OCI-LY7 (cell line): ENCODE data around the gene AKAP12. TPM values are rescaled to one million over a fixed set of nuclear protein-coding genes. Genes with fewer than 3 reads are reported as not detected.

Experiments used
- BruUV-seq: library from RNA; stranded (reverse); fragments of 400-500 nt; replicated peaks from 2 replicates; lab custom pipeline; 2021; lab: Mats Ljungman, UMichigan
- CTCF ChIA-PET: fragments of 300-600 bp; sonication (Branson Sonifier 250); formaldehyde crosslinking; loops from one replicate; lab custom pipeline; 2022; ENCODE audit warnings: antibody characterized with exemption; ENCODE audit not compliant: unreplicated experiment; lab: Charles Lee
- POLR2A ChIA-PET: fragments of 300-600 bp; sonication (Branson Sonifier 250); formaldehyde crosslinking; loops from one replicate; lab custom pipeline; 2022; ENCODE audit warnings: antibody characterized with exemption; lab: Charles Lee
- DNase-seq: peaks from one replicate; pipeline ENCODE4 v3.0.0-alpha.2; 2015; ENCODE audit warnings: low spot score
- H2AFZ ChIP-seq: fragments of 200-600 bp; sonication (generic), shearing (Covaris generic); 2 replicates; pipeline ENCODE4 v1.6.1; 2014; ENCODE audit warnings: mild to moderate bottlenecking, antibody characterized with exemption, low read length, moderate library complexity
- H3K27ac ChIP-seq: fragments of 200-600 bp; sonication (generic); 2 replicates; pipeline ENCODE4 v1.5.1; 2014; ENCODE audit warnings: mixed run types, low read depth, mild to moderate bottlenecking, moderate library complexity, low read length, inconsistent platforms; ENCODE audit not compliant: poor library complexity, severe bottlenecking
- H3K36me3 ChIP-seq: fragments of 200-600 bp; sonication (generic); 2 replicates; pipeline ENCODE4 v1.6.1; 2014; ENCODE audit warnings: mild to moderate bottlenecking, antibody characterized with exemption, low read length, moderate library complexity, mixed read lengths; ENCODE audit not compliant: insufficient read depth
- H3K4me1 ChIP-seq: fragments of 200-600 bp; sonication (generic); 2 replicates; pipeline ENCODE4 v1.5.1; 2014; ENCODE audit warnings: mild to moderate bottlenecking, low read length; ENCODE audit not compliant: insufficient read depth, poor library complexity, severe bottlenecking
- H3K4me2 ChIP-seq: fragments of 200-600 bp; sonication (generic); 2 replicates; pipeline ENCODE4 v1.6.1; 2014; ENCODE audit warnings: mild to moderate bottlenecking, low read length
- H3K4me3 ChIP-seq: fragments of 200-600 bp; sonication (generic); 2 replicates; pipeline ENCODE4 v1.5.1; 2014; ENCODE audit warnings: mild to moderate bottlenecking, low read depth, low read length; ENCODE audit not compliant: poor library complexity, severe bottlenecking
- H3K79me2 ChIP-seq: fragments of 200-600 bp; sonication (generic); 2 replicates; pipeline ENCODE4 v1.6.1; 2016; ENCODE audit warnings: low read depth, mild to moderate bottlenecking, low read length, moderate library complexity, mixed read lengths; ENCODE audit not compliant: insufficient read depth
- H3K9me2 ChIP-seq: fragments of 200-600 bp; sonication (generic); 2 replicates; pipeline ENCODE4 v1.6.1; 2016; ENCODE audit warnings: mild to moderate bottlenecking, low read length, mixed read lengths; ENCODE audit not compliant: insufficient read depth
- H3K9me3 ChIP-seq: fragments of 200-600 bp; sonication (generic); 2 replicates; pipeline ENCODE4 v1.6.1; 2014; ENCODE audit warnings: mild to moderate bottlenecking, mixed run types, low read length, mixed read lengths
- H4K20me1 ChIP-seq: fragments of 200-600 bp; sonication (generic); 2 replicates; pipeline ENCODE4 v1.6.1; 2014; ENCODE audit warnings: mild to moderate bottlenecking, antibody characterized with exemption, low read length, moderate library complexity, mixed read lengths; ENCODE audit not compliant: insufficient read depth
- CTCF ChIP-seq: fragments of 200-600 bp; sonication (generic); conservative IDR thresholded peaks from 2 replicates; pipeline ENCODE4 v1.5.1; 2014; ENCODE audit warnings: mild to moderate bottlenecking, antibody characterized with exemption, low read length, moderate library complexity, mixed read lengths
- EZH2phosphoT487 ChIP-seq: fragments of 200-600 bp; sonication (generic); IDR thresholded peaks from 2 replicates; pipeline ENCODE4 v1.6.1; 2018; ENCODE audit warnings: low read depth, borderline replicate concordance, mild to moderate bottlenecking, mixed run types, antibody characterized with exemption, low read length, moderate library complexity, mixed read lengths
- intact Hi-C: fragments of 100-400 bp; cut with micrococcal nuclease; formaldehyde crosslinking; loops from one replicate; pipeline ENCODE4 v1.10.0; 2022; ENCODE audit not compliant: unreplicated experiment
- total RNA-seq, 2 experiments: library from RNA; depleted of rRNA in 1 of 2; stranded (reverse); fragments of >200 nt in 1 of 2; shearing (Covaris generic) in 1 of 2; gene quantifications; 2 replicates each; pipeline ENCODE4 v1.2.3, GENCODE V29; 2014 to 2022

The AKAP12 gene
- total RNA-seq, 2 experiments from 2014 or later, result 0.23 TPM; not detected in 1

- intact Hi-C loops, result no loop called here
- BruUV-seq, result no TSS peak
These were observed 8.5 kb downstream of the AKAP12 start for GRCh38 chr6:151248295-151248694.

GRCh38 chr6:151252634-151253033, 12.9 kb downstream of the AKAP12 start:
- TF ChIP-seq CTCF (no peak), EZH2phosphoT487 (no peak)
- H3K4me1 ChIP-seq, result no peaks in the 10 kb centered on the region
- no peak for DNase-seq
- no peaks in the 10 kb centered on the region for H3K79me2 ChIP-seq
- no peaks in the 10 kb centered on the region for H3K9me2 ChIP-seq
- ChIA-PET POLR2A (no interaction called here), CTCF (no interaction called here)
- no peak overlapping the region for H3K4me2 ChIP-seq
- no peak overlapping the region for H3K27ac ChIP-seq
- H3K4me3 ChIP-seq, result no peak overlapping the region
- no peaks in the 10 kb centered on the region for H3K9me3 ChIP-seq
- no peaks in the 10 kb centered on the region for H3K36me3 ChIP-seq
- H2AFZ ChIP-seq, result no peak overlapping the region
- intact Hi-C loops, result no loop called here
- no TSS peak for BruUV-seq
- H4K20me1 ChIP-seq, result no peaks in the 10 kb centered on the region

More at GRCh38 chr6:151248295-151248694, 8.5 kb downstream of the AKAP12 start:
- H3K79me2 ChIP-seq, result no peaks in the 10 kb centered on the region
- no peak overlapping the region for H3K4me2 ChIP-seq
- no peaks in the 10 kb centered on the region for H3K9me2 ChIP-seq
- no peak overlapping the region for H3K27ac ChIP-seq
- no peak overlapping the region for H3K4me3 ChIP-seq
- CTCF ChIA-PET, result no interaction called here
- no peaks in the 10 kb centered on the region for H3K9me3 ChIP-seq
- POLR2A ChIA-PET, result interaction anchor here (0.5 kb wide), 1 partner anchor 49 kb away, joined by 4 read pairs; no protein-coding TSS in a partner anchor
- H4K20me1 ChIP-seq, result no peaks in the 10 kb centered on the region
- H3K4me1 ChIP-seq, result no peaks in the 10 kb centered on the region
- no peaks in the 10 kb centered on the region for H3K36me3 ChIP-seq
- H2AFZ ChIP-seq, result no peak overlapping the region
- no peak for DNase-seq
- TF ChIP-seq CTCF (no peak), EZH2phosphoT487 (no peak)

GRCh38 chr6:151254451-151255081, 14.8 kb downstream of the AKAP12 start:
- Histone ChIP-seq H3K9me3 (no peaks in the 10 kb centered on the region), H2AFZ (no peak overlapping the region), H3K9me2 (no peaks in the 10 kb centered on the region), H3K4me1 (no peaks in the 10 kb centered on the region), H3K27ac (no peak overlapping the region), H3K4me2 (no peak overlapping the region), H3K79me2 (no peaks in the 10 kb centered on the region), H3K36me3 (no peaks in the 10 kb centered on the region), H3K4me3 (no peak overlapping the region), H4K20me1 (no peaks in the 10 kb centered on the region)
- intact Hi-C loops, result no loop called here
- no peak for DNase-seq
- no TSS peak for BruUV-seq
- ChIA-PET CTCF (no interaction called here), POLR2A (no interaction called here)
- TF ChIP-seq CTCF (no peak), EZH2phosphoT487 (no peak)
